ENCODE measurements around the gene BACH2.
"Not testable (repeated sequence)": the region's sequence is repeated elsewhere in the genome, so short reads cannot be mapped to it uniquely, and the experiment has no call there.

Gene BACH2

GRCh38 chr6:90088009-90088408 lies 208.6 kb downstream of the BACH2 start:
- no peak for DNase-seq

DNA sequence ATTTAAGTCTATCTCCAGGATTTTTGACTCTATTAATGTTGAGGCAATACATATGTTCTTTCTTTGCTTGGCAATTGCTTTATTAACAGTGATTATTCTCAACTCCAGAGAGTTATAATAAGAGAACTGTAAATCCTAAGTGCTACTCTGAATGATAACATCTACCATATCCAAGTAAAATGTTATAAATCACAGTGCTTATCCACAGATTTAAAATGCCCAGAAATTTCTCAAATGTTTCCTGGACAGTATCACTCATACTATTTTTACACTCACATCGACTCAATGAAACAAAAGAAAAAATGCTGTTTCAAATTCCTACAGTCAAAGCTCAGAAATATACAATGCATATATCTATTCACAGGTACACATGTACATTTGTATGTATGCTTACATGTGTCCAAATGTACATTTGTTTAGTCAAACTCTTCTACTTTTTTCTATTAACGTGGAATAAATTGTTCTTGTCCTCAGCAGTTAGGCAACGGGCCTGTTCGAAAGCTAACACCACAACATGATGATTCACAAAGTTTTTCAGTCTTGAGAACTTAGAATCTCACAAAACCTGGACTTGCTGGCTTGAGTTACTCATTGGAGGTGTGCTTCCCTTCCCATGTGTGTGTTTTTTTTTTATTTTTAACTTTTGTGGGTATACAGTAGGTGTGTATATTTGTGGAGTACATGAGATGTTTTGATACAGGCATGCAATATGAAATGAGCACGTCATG lies 209.4 kb downstream of the BACH2 start:
- DNase-seq, result no peak

- DNase-seq, result no peak
Observed at GRCh38 chr6:90086517-90086916, 210.1 kb downstream of the BACH2 start.

- peak in 1 of 2 experiments; percentile 50 for DNase-seq
Observed at GRCh38 chr6:90083891-90084290, 212.8 kb downstream of the BACH2 start.

GRCh38 chr6:90082847-90083246 lies 213.8 kb downstream of the BACH2 start:
- DNase-seq, result no peak

DNA sequence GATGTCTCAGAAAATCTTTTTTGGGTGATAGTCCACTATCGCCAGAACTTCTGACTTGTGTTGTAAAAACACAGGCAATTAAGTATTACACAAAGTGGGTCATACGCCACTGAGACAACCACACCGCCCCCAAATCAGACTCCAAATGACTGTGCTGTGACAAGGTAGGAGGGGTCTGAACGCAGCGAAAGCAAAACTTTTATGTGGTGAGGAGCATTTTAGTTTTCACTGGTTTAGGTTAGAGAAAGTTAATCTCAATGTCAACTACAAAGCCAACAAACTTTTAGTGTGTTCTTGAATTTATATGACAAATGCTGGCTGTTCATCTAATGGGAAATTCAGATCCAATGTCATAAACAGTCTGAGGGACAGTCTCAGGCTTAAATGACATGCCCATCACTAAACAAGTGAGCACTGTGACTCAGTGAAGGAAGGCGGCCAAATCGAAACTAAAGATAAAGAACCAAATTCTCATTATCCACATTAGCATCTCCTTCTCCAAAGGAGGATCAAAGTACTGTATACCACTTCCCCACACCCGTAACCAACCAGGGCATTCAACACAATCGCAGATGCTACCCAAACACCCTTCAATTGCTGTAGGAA lies 215.7 kb downstream of the BACH2 start:
- peak; percentile 54 to 83 for DNase-seq

- DNase-seq, result peak; percentile 41 to 71
Observed at GRCh38 chr6:90079560-90080490, 216.8 kb downstream of the BACH2 start.

GRCh38 chr6:90078513-90079289 lies 217.9 kb downstream of the BACH2 start:
- DNase-seq, result peak; percentile 48 to 54

GRCh38 chr6:90076511-90077415 lies 219.9 kb downstream of the BACH2 start:
- DNase-seq, result no peak

DNA sequence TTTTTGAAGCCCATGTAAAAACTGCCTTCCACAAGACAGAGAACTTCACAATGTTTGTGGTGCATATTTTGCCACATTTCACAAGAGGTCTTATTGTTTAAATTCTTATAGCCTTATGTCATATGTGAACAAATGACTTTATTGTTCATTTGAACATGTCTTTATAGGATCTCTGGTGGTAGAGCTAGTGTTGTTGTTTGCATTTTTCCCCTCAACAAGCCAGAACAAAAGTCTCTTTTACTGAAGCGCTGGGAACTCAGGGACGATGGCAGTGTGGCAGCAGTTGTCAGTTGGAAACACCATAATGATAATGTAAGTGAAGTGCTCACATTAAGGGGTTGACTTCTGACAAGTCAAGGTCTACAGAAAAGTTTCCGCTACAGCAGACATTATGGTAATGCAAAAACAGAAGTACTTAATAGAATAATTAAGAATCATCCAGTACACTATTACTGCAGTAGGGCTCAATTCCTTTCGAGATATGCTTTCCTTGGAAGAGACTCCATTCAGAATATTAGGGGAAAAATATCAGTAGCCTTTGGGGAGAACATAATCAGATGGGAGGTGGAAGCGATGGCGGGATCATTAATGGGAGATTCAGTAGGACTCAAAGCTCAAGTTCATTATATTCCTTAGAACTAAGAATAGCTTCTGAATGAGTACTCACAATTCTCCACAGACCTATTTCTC lies 222.3 kb downstream of the BACH2 start:
- no peak for DNase-seq

GRCh38 chr6:90072935-90073464 lies 223.6 kb downstream of the BACH2 start:
- DNase-seq, result no peak

DNA sequence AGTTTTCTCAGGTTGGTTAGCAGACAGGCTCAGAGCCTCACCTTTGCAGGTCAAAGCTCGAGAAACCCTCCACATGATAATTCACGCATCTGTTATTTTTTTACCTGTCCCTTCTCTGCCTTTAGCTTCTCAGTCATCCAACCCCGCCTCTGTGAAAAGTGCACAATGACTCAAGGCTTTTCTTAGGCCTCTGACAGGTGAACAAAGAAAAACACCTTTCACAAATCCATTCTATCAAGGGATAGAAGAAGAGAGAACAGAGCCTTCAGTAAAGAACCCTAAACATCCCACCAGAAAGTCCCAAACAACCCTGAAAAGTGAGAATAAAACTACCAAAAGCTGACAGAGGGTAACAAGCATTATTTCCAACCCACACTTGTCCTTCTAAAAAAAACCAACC lies 224.1 kb downstream of the BACH2 start:
- DNase-seq, result no peak

DNA sequence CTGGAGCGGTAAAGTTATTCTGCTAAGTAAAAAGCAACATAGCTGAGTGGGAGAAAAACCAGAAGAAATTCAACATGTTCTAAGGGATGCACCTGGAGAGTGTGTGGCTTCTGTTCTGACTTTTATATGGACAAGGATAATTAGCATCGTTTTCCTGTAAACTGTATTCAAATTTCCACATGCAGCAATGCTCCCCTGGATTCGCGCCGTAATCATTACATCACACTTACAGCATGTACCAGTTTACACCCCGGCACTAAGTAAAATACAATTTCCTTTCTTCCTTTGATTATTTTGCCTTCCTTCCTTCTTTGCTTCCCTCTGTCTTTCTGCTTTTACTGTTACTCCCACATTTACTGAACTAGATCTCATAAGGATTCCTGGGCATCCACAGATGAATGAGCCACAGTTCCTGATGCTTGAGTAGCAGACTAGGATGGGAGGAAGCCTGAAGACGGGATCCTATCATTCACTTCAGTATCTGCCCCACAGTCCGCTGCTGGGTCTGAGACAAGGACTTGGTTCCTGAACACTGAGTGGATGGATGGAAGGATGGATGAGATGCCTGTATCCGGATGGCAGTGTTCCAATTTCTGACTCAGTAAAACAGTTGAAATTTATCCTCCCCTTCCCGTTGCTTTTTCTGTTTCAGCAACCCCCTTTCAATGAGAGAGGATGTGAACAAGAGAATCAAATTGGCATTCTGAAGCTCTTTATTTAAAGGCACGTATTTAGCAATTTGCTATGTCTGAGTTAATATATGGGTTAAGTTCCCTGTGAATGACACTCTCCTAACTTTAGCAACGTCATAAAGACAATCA lies 227.7 kb downstream of the BACH2 start:
- DNase-seq, result no peak

DNA sequence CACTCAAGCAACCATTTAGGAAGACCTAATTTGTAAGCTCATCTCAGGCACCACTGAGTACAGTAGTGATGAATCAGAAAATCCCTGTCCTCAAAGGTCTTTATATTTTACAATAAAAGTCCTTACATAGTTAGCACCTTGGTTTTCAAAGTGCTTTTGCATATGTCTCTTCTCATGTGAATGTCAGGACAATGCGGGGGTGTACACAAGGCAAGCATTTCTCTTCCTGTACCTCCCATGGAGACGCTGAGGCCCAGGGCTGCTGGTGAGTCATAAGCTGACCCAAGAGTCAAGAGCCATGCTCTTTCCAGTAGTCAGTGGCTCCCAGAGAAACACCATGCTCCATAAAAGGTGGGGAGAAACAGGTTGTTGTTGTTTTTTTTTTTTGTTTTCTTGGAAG lies 228.4 kb downstream of the BACH2 start:
- peak in 1 of 2 experiments; percentile 42 for DNase-seq

DNA sequence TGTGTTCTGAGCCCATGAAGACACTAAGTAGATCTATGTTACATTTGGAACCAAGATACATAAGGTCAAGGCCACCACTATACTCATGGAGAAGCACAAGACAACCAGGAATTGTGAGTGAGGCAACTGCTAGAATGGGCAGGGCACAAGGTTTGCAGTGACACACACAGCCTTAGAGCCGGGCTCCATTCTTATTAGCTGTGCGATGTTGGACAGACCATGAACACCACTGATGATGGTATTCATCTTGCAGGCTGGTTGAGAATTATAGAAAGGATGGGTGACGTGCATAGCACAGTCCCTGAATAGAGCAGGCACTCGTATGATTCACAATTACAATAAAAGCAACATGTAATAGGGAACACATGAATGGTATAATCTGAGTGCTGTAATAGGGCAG lies 229.9 kb downstream of the BACH2 start:
- no peak for DNase-seq

DNA sequence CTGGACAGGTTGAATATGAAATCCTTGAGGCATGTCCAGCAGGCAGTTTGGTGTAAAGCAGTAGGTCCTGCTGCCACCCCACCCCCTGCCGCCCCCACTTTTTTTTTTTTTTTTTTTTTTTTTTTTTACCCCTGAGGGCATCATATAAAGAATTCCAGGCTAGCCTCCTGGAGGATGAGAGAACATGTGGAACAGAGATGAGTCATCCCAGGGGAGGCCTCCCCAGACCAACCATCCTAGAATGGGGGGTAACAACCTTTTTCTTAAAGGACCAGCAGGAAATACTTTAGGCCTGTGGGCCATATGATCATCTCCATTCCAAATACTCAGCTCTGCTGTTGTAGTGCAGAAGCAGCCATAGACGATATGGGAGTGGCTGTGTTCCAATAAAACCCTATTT lies 231.5 kb downstream of the BACH2 start:
- DNase-seq, result no peak

DNA sequence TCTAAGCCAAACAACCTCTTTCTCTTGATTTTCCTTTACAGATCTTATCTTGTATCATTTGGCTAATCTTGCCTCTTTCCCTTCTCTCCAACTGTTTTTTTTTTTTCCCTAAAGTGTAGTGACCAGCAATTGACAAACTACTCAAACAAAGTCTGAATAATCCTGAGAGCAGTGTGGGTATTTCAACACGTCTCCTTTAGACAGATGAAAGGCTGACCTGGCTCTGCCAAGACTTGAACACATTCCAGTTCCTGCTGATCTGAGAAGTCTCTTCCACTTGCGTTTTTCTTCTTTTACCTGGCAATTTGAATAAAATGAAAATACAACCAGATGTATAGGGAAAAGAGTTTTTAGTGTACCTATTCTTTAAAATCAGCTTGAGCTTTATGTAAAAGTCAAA lies 234.0 kb downstream of the BACH2 start:
- no peak for DNase-seq

DNA sequence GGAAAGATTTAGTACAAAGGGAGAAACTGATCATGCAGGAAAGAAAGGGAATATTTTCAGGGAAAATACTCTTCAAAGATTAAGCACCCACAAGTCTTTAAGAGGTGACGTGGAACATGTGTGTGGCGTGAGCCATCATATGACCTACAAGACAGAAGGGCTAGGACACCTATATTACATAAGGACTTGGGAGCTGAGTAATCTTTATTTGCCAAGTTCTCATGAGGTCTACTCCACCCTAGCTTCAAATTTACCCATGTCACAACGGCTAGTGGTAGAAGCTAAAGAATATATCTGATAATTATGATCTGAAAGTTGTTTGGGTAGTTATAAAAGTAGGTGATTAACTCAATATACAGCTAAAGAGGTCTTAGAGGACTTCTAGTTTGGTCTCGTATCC lies 234.6 kb downstream of the BACH2 start:
- DNase-seq, result no peak

DNA sequence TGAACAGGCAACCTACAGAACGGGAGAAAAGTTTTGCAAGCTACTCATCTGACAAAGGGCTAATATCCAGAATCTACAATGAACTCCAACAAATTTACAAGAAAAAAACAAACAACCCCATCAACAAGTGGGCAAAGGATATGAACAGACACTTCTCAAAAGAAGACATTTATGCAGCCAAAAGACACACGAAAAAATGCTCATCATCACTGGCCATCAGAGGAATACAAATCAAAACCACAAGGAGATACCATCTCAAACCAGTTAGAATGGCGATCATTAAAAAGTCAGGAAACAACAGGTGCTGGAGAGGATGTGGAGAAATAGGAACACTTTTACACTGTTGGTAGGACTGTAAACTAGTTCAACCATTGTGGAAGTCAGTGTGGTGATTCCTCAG lies 237.5 kb downstream of the BACH2 start:
- DNase-seq, result not testable (repeated sequence)

DNA sequence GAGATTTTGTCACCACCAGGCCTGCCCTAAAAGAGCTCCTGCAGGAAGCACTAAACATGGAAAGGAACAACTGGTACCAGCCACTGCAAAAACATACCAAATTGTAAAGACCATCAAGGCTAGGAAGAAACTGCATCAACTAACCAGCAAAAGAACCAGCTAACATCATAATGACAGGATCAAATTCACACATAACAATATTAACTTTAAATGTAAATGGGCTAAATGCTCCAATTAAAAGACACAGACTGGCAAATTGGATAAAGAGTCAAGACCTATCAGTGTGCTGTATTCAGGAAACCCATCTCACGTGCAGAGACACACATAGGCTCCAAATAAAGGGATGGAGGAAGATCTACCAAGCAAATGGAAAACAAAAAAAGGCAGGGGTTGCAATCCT lies 240.7 kb downstream of the BACH2 start:
- DNase-seq, result not testable (repeated sequence)
